Endometrial microvascular endothelial cells (primary cell): ENCODE data around the gene KSR1. TPM values are rescaled to one million over a fixed set of nuclear protein-coding genes. Genes with fewer than 3 reads are reported as not detected.

Experiments
- in situ Hi-C: cut with HindIII; loops from 2 replicates; pipeline ENCODE4 v1.10.0; 2017; ENCODE audit warnings: low sequenced_read_pairs, low pct_unique_long_range_greater_than_20kb; ENCODE audit errors: inconsistent ontology term
- total RNA-seq: library from RNA; depleted of rRNA; stranded (reverse); fragments of >200 nt; gene quantifications from one replicate; pipeline ENCODE4 v1.2.3, GENCODE V29; 2015; ENCODE audit errors: inconsistent ontology term

KSR1 gene
- total RNA-seq, 1 donor from 2014 or later: 29.9 TPM

DNA sequence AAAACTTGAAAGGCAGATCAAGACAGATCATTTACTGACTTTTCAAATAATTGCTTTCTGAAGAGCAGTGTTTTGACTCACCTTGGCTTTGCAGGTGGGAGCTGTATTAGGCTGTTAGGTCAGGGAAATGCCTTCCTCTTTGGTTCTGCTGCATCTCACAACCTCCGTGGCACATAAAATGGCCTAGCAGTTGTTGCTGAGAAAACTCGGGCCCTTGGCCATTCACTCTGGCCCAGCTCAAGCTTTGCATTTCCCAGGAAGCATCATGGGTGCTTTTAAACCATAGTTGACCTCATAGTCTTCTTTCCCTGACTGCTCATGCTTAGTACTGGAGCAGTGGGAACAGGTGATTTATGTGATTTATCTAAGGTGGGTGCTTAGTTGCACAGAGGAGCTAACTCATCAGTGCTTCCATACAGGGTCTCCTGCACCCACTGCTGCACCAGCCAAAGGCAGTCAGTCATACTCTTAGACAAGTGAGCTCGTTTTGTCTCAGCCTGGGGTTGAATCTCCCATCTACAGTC is 83.6 kb downstream of the KSR1 start:
- in situ Hi-C loops: no loop called here

DNA sequence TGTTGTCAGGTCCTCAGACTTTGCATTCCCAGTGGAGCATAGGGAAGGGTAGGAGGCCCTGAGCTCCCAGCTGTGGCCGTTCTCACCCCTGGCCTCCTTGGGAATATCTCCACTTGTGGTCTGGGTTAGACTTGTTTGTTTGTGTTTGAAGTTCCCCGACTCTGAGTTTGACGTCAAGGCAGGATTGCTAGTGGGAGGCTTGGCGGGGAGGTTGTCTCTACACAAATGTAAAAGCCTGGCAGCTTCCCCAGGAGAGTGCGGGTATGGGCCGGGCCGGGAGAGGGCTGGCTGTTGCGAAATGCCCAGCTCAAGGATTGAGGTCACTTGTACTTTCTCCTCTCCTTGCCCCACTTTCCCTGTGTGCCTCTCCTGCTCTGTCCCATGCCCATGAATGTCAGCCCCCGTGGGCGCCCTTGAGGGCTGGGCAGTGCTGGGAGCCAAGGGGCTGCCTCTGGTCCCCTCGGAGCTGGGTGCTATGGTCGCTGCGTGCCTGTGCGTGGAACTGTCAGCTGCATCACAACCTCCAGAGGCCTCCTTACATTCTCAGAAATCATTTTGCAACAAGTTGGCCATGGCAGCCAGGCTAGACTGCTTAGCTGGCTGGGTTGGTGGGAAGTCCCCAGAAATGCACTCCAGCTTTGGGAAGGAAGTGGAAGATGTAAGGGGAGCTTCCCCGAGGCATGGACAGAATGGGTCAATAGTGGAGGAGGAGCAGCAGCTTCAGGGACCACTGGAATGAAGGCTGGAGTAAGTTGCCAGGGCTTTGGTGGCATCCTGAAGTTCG is 84.3 kb downstream of the KSR1 start:
- in situ Hi-C loops: no loop called here

DNA sequence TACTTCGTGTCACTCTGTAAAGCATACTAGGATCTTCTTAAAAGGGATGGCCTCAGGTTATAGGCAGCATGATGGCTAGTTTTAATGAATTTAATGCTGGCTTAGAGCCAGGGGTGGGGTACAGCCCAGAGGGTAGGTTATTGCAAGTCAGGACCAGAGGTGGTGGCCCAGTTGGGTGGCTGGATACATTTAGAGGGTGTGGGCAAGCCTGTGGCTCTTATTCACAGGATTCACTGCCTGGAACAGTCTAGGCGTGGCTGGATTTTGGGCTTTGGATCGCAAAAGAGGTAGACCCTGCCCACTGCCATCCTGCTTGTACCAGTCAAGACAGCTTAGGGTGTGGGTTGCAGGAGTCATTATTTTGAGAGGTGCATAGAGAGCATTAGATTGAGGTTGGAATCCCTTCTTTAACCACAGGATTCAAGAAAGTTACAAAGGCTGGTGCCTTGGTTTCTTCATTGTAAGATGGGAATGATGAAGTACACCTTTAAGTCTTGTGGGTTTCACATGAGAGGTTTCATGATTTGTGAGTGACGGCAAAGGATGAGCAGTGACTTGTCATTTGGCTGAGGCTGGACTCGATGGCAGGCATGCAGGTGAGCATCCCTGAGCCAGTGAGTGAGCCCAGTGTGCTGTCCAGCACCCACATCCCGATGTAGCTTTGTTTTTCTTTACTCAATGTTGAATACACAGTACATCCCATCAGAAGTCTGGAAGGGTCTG is 85.2 kb downstream of the KSR1 start:
- in situ Hi-C loops: no loop called here

DNA sequence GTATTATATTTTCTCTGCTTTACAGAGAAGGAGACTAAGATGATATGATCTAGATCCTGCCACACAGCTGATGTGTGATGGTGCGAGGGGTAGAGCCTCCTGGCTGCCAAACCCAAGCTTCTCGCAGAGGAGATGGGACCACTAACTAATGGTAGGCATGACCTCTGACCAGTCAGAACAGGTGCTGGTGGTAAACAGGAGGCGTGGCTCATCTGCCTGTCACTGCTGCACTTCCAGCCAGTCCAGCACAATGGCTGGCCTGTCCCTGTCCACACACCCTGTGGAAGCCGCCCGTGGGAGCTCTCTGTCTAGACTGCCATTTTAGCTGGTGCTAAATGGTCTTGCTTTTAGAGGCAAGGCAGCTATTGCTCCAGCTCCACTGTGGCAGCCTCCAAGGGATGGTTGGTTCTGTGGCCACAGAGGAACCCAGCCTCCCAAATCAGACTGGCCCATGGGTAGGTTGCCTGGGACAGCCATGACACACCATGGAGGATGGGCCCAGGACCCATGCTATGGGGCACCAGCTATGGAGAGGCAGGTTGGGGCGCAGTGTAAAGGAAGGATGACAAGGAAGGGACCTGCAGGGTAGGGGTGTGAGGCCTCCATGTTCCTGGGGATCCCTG is 86.7 kb downstream of the KSR1 start:
- in situ Hi-C loops: no loop called here

DNA sequence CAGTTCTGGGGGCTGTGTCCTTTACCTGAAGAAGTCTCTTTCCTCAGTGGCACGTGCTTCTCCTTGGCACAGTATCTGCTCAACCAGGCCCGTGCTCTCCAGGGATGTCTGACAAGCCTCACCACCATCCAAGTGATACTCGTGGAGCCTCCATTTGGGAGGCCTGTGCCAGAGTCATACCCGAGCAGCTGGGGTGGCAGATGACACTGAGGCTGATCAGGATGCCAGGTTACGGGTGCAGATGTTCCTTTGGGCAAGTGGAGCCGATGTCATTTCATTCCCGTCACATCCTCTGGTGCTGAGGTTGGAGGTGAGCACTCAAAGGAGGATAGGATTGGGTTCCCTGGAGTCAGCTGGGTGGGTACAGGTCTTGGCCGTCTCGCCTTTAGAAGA is 87.2 kb downstream of the KSR1 start:
- in situ Hi-C loops: no loop called here

DNA sequence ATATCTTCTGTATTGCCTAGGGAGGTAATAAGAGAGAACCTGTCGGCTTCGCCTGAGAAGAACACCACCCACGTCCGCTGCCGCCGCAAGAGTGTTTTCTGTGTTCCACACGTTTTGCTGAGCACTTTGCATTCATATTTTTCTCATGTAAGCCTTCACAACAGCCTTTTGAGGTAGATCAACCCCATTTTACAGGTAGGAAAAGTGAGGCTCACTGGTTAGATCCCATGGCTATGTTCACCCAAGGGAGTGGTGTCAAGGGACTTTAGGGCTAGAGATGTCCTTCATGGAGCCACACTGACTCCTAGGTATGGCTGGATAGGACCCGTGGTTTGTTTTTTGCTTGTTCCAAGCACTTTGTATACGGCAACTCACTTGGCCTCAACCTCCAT is 87.7 kb downstream of the KSR1 start:
- in situ Hi-C loops: no loop called here

DNA sequence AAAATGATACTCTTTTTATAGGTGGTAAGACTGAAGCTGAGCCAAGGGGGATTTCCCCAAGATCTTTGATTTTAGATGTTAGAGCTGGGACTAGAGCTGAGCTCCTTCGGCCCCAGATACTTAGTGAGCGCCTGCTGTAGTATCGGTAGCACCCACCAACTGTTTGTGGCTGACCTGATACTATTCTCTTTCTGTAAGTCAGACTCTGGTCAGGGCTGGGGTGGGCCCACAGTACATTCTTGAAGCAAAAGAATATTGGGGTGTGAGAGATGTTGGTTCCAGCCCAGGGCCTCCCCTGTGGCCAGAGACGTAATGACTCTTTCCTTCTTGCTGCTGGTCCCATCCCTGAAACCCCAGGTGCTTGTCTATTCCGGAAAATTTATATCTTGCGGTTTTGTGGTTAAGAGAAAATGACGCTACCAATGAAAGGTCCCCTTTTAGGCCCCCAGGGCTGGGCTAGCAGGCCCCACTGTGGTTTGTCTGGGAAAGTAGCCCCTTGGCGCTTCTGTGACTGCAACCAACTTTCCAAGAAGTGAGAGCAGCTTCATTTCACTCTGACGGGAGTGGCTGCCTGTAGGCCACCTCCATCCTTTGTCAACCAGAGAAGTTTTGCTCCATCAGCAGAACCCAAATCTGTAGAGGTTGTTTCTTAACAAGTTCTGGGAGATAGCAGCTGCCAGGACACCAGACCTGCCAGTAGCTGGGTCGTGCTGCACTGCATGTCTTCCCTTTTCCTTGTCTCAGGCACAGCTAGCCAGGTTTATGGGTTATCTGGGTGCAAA is 88.3 kb downstream of the KSR1 start:
- in situ Hi-C loops: no loop called here

DNA sequence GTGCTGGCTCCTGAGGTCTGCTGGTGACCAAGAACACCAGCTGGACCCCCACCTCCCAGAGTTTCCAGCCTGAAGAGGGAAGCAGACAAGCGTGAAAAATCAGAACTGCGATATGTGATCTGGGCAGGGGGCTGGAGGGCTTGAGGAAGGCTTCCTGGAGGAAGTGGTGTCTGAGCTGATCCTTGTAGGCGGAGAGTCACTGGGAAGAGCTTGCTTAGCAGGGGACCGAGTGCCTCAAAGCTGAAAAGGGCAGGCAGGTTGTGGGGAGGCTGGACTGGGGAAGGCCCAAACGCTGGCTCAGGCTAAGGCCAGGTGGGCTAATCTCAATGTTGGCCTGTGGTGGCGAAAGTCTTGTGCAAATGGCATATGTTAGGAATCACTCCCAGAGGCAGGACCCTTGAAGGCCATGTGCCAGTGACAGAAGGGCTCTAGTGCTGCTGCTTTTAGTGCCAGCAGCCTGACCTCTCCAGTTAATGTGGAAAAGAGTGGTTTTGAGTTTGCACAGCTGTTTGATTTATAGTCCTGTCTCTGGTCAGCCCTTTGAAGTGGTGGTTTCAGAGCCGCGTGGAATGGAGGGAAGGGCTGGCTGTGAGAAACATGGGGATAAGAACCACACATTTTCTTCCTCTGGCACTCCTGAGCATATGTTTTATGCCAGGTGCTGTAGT is 89.4 kb downstream of the KSR1 start:
- in situ Hi-C loops: no loop called here

DNA sequence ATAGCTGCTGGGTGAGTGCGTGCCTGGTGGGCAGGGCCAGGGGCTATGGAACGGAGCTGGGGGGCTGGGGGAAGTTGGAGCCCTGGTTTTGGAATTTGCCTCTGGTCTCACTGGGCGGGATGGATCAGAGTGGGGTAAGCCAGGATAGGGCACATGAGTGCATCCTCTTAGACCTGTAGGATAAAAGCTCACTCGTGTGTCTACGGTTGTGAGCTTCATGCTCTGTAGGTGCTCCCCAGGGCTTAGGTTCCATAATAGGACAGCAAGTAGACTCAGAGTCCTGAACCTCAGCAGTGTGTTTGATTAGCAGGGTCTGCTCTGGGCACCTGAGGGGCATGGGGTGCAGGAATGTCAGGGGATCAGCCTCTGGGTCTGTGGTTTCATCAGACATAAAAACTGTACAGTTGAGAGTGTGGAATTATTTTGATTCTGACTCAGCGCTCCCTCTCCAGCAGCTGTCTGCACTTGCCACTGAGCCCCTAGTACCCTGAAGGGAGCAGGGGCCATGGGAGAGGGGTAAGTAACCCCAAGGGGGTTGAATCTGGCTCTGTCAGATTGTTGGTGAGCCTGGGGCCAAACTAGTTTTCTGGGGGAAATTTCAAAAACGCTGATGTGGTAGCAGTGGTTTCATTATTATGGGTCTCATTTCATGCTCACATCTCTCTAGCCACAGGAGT is 90.5 kb downstream of the KSR1 start:
- in situ Hi-C loops: no loop called here

DNA sequence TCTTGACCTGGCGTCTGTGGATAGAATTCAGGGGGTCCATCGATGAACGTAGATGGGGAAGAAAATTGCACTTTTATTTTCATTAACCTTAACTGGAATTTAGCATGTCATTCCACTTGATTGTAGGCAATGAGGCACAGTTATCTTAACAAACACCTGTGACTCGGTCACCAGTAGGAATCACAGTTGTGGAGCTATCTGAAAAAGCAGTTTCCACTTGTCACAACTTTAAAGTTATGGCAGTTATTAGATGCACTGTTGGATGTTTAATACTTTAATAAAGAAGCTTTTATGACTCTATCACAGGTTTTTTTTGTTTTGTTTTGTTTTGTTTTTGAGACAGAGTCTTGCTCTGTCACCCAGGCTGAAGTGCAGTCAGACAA is 91.0 kb downstream of the KSR1 start:
- in situ Hi-C loops: no loop called here

DNA sequence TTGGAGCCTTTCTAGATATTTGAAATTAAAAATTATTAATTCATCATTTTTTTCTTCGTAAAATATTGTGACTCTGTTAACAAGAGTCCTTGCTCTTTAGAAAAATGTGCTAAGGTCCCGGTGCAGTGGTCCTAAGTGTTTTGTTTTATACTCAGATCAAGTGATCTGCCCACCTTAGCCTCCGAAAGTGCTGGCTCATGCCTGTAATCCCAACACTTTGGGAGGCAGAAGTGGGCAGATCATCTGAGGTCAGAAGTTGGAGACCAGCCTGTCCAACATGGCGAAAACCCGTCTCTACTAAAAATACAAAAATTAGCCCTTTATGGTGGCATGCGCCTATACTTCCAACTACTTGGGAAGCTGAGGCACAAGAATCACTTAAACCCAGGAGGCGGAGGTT is 92.1 kb downstream of the KSR1 start:
- in situ Hi-C loops: no loop called here

DNA sequence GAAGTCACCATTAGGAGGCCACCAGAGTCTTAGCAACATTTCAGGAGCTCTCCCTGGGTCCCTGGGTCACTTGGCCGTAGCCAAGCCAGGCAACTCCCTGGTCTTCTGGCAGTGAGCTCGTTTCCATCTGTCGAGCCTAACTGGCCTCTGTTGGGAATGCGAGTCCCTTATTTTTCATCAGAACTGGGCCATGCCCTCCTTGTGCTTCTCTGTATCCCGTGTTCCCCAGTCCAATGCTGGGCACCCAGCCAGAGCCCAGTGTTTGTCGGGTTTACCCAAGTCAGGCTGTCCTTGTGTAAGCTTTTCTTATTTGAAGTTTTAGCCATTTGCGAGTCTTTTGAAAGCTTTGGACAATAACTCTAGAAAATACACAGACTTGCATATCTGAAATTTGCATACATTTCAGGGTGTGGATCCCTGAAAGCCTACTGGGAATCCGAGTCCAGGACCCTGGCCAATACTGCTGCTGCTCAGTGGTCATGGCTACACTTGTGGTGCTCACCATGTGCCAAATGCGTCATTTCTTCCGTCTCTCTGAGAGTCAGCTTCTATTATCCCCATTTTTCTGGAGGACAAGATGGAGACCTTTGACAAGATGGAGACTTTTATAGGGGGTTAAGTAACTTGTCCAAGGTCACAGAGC is 93.1 kb downstream of the KSR1 start:
- in situ Hi-C loops: no loop called here

DNA sequence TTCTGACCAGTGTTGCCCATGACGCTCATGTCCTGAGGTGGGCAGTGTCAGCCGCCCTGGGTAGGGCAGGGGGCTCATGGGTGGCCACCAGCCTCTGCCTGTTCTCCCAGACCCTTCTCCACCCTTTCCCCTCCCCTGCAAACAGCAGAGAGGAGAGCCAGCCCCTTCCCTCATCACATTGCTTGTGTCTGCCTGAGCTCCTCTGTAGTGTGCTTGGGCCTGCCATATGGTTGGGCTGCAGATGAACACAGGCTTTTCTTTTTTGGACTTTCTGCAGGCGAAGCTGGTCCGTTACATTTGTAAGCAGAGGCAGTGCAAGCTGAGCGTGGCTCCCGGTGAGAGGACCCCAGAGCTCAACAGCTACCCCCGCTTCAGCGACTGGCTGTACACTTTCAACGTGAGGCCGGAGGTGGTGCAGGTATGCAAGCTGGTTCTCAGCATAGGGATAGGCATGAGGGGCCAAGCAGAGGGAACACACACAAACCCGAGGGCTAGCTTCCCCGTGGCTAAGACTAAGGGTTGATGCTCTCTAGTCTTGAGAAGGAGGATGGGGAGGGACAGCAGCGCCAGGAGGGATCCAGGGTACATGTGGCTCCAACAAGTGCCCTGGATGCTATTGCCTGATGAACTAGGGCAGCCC is 94.2 kb downstream of the KSR1 start:
- in situ Hi-C loops: no loop called here

DNA sequence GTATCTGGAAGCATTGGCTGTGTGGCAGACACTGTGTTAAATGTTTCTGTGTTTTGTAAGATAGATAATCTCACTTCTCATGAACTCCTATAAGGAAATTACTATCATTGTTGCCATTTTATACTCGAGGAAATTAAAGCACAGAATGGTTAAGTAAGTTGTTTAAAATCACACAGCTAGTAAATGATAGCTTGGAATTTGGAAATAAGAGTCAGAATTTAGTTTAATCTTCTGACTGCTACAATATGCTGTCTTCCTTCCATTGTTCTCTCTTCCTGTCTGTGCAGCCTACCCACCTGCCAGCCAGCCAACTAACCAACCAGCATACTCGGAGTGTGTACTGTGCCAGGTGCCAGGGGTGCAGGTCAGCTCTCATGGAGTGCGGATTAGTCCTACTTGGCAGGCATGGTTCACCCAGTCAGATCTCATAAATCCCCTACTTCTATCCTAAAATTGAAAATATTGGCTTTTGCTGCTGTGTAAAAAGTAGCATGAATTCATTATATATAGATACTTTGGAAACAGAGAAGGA is 94.8 kb downstream of the KSR1 start:
- in situ Hi-C loops: no loop called here

DNA sequence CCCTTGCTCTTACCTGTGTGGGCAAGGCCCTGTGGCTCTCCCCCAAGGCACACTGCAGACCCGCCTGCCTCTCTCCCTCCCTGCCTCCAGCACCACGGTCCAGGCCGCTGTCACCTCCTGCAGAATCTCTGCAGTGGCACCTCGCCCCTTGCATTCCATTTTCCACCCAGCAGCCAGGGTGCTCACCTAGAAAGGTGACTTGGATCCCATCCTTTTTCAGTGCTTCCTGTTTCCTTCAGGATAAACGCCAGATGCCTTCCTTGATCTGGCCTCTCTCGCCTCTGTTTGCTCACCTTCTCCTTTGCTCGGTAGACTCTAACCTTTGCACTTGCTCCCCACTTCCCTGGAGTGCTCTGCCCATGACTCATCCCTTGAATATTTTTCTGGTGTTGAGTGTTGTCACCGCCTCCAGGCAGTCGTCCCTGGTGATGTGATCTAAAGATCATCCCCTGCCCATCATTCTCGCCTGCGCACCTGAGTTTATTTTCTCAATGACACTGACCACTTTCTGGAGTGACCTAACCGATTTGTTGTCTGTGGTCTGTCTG is 95.5 kb downstream of the KSR1 start:
- in situ Hi-C loops: no loop called here

DNA sequence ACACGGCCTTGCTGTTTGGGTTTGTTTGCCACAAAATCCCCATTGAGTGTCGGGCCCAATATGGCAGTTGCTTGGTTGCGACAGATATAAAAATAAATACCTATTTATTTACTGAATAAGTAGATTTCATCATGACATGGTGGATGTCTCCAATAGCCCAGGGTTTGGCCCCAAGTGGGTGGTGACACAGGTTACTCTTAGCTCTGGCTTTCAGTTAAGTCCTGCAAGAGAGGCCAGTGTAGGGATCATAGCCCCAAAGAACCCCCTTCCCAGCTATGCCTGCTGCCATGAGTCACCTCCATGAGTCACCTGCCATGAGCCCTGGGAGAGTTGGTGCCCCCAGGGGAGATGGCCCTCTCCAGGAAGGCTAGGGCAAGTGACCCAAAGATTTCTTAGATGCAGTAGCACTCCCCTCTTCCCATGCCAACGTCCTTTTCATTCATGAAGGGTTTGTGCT is 96.1 kb downstream of the KSR1 start:
- in situ Hi-C loops: no loop called here

DNA sequence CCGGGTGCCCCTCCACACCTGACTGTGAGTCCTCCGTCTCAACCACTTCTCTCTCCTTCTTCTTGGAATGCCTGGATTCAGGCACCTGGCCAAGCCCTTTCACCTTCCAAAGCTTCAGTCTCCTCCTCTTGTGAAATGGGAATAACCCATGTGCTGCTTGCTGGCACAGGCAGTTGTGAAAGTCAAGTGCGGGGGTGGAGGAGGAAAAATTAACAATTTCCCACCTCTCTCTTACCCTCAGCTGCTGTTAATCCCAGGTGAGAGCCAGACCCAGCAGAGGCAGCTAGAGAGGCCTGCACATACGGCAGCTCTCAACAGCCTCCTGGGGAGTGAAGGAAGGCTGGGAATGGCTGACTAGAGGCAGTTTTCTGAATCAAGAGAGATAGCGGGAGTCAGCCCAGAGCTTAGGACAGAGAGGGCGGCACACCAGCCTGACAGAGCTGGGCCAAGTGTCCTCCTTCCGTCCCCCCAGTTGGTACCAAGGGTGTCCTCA is 96.8 kb downstream of the KSR1 start:
- in situ Hi-C loops: no loop called here
